Measurements from ENCODE around the gene VCPKMT. TPM values are rescaled to one million over a fixed set of nuclear protein-coding genes. Genes with fewer than 3 reads are reported as not detected.

VCPKMT gene
- total and polyA plus RNA-seq, 9 of the 15 experiments (the other 6 are each of a cell fraction or from before 2014, with no cell fraction given): 2.7 to 7.8 (median 6.3) TPM

- TF ChIP-seq HMBOX1 (IDR thresholded peaks at IDR 0.05) (no peak), SREBF1 (IDR thresholded peaks at IDR 0.05; ENCODE audit: borderline replicate concordance, low read depth, low read length) (no peak), BRF2 (IDR thresholded peaks at IDR 0.05; ENCODE audit: borderline replicate concordance, insufficient read depth, insufficient read length) (no peak), LARP7 (IDR thresholded peaks at IDR 0.05) (no peak), KHSRP (IDR thresholded peaks at IDR 0.05) (no peak), E4F1 (CRISPR knock-in tag; IDR thresholded peaks at IDR 0.05; ENCODE audit: borderline replicate concordance) (no peak), HLTF (IDR thresholded peaks at IDR 0.05) (no peak), SNRNP70 (optimal IDR thresholded peaks at IDR 0.05; ENCODE audit: low read depth, low read length) (no peak), POLR2H (tag; IDR thresholded peaks at IDR 0.05; ENCODE audit: low read depth) (no peak), BACH1 (tag; IDR thresholded peaks at IDR 0.05) (peak; percentile 60), RHOXF2B (CRISPR knock-in tag; conservative IDR thresholded peaks at IDR 0.05) (no peak), RBM34 (IDR thresholded peaks at IDR 0.05; ENCODE audit: borderline replicate concordance, insufficient read depth, low read length) (no peak), MCM7 (IDR thresholded peaks at IDR 0.05) (no peak), ZNF277 (CRISPR knock-in tag; IDR thresholded peaks at IDR 0.05; ENCODE audit: borderline replicate concordance) (no peak), RBM15 (IDR thresholded peaks at IDR 0.05; ENCODE audit: insufficient read depth, low read length) (no peak), MAZ (CRISPR knock-in tag; conservative IDR thresholded peaks at IDR 0.05 in 1 of 2, IDR thresholded peaks at IDR 0.05 in 1 of 2) (no peak; a peak in 1 of 4 replicates), TEAD4 (IDR thresholded peaks at IDR 0.05; ENCODE audit: low read length) (peak; percentile 29; the same call in 1 of the 2 replicates), TEAD4 (CRISPR knock-in tag; IDR thresholded peaks at IDR 0.05; ENCODE audit: borderline replicate concordance) (no peak), ZNF740 (CRISPR knock-in tag; IDR thresholded peaks at IDR 0.05) (no peak), ZNF740 (tag; IDR thresholded peaks at IDR 0.05) (no peak)
Measured at GRCh38 chr14:50060871-50061663, 55.3 kb downstream of the VCPKMT start (continued).

Measured in K562 (cell line).